HL-60 (cell line): ENCODE results near the gene PTPRG.

ENCODE experiments used
- POLR2AphosphoS5 ChIP-seq: IDR thresholded peaks from 2 replicates; pipeline ENCODE4 v1.6.1; 2012; ENCODE audit warnings: low read depth
- TF ChIP-seq, protein P1 (sequence below): IDR thresholded peaks from one replicate; pipeline ENCODE4 v1.5.1; 2011; ENCODE audit warnings: low read length, control low read depth, inconsistent platforms; ENCODE audit not compliant: insufficient read depth
- TF ChIP-seq, protein P2 (sequence below): IDR thresholded peaks from 2 replicates; pipeline ENCODE4 v1.6.1; 2012; ENCODE audit warnings: low read depth; ENCODE audit not compliant: insufficient replicate concordance

DNA sequence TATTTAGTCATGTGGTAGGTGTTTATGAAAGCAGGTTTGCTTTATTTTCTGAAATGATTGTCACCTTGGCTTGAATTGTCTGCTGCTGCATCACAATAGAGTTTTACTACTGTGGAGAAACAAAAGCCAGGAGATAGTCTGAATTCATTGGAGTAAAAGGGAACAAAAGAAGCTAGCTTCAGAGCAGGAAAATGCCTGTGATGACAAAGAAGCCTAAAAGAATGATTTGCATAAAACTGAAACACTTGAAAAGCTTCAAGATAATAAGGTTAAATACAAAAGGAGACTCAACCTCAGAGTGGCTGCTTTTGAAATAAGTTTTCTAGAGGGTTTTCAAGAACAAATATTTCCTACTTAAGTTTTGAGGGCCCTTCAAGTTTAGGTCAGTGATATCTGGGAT lies 138.3 kb downstream of the PTPRG start:
- TF ChIP-seq, protein P1, sequence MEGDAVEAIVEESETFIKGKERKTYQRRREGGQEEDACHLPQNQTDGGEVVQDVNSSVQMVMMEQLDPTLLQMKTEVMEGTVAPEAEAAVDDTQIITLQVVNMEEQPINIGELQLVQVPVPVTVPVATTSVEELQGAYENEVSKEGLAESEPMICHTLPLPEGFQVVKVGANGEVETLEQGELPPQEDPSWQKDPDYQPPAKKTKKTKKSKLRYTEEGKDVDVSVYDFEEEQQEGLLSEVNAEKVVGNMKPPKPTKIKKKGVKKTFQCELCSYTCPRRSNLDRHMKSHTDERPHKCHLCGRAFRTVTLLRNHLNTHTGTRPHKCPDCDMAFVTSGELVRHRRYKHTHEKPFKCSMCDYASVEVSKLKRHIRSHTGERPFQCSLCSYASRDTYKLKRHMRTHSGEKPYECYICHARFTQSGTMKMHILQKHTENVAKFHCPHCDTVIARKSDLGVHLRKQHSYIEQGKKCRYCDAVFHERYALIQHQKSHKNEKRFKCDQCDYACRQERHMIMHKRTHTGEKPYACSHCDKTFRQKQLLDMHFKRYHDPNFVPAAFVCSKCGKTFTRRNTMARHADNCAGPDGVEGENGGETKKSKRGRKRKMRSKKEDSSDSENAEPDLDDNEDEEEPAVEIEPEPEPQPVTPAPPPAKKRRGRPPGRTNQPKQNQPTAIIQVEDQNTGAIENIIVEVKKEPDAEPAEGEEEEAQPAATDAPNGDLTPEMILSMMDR: no peak
- TF ChIP-seq, protein P2, sequence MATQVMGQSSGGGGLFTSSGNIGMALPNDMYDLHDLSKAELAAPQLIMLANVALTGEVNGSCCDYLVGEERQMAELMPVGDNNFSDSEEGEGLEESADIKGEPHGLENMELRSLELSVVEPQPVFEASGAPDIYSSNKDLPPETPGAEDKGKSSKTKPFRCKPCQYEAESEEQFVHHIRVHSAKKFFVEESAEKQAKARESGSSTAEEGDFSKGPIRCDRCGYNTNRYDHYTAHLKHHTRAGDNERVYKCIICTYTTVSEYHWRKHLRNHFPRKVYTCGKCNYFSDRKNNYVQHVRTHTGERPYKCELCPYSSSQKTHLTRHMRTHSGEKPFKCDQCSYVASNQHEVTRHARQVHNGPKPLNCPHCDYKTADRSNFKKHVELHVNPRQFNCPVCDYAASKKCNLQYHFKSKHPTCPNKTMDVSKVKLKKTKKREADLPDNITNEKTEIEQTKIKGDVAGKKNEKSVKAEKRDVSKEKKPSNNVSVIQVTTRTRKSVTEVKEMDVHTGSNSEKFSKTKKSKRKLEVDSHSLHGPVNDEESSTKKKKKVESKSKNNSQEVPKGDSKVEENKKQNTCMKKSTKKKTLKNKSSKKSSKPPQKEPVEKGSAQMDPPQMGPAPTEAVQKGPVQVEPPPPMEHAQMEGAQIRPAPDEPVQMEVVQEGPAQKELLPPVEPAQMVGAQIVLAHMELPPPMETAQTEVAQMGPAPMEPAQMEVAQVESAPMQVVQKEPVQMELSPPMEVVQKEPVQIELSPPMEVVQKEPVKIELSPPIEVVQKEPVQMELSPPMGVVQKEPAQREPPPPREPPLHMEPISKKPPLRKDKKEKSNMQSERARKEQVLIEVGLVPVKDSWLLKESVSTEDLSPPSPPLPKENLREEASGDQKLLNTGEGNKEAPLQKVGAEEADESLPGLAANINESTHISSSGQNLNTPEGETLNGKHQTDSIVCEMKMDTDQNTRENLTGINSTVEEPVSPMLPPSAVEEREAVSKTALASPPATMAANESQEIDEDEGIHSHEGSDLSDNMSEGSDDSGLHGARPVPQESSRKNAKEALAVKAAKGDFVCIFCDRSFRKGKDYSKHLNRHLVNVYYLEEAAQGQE: no peak
- TF ChIP-seq POLR2AphosphoS5: no peak
